ENCODE measurements around the gene EHF.

EHF gene

DNA sequence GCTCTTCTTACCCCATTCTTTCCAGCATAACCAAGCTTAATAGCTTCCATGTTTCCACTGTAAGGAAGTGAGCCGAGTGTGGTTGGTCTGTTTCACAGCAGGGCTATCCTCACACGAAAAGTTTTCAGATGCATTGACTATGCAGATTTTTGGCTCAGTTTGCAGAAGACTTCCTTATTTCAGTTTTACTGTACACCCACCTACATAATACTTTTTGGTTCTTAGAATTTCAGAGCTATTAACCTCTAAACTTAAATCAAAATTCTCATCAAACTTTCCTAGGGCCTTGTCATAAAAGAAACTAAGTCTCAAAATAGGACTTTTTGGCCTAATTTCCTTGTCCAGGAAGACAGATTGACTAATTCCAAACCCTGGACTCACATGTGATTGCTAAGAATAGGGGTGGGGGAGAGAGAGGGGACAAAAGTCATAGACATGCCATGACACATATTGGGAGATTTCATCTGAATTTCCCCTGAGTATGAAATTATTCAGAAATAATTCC lies 7.3 kb upstream of the EHF start:
- TF ChIP-seq, protein P1, sequence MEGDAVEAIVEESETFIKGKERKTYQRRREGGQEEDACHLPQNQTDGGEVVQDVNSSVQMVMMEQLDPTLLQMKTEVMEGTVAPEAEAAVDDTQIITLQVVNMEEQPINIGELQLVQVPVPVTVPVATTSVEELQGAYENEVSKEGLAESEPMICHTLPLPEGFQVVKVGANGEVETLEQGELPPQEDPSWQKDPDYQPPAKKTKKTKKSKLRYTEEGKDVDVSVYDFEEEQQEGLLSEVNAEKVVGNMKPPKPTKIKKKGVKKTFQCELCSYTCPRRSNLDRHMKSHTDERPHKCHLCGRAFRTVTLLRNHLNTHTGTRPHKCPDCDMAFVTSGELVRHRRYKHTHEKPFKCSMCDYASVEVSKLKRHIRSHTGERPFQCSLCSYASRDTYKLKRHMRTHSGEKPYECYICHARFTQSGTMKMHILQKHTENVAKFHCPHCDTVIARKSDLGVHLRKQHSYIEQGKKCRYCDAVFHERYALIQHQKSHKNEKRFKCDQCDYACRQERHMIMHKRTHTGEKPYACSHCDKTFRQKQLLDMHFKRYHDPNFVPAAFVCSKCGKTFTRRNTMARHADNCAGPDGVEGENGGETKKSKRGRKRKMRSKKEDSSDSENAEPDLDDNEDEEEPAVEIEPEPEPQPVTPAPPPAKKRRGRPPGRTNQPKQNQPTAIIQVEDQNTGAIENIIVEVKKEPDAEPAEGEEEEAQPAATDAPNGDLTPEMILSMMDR (IDR thresholded peaks at IDR 0.05; ENCODE audit: low read depth, low read length, poor library complexity, severe bottlenecking) = no peak
- no peak for TF ChIP-seq EZH2phosphoT487 (IDR thresholded peaks at IDR 0.05; ENCODE audit: borderline replicate concordance, low read length)
- no peaks in the 10 kb centered on the region for H3K4me1 ChIP-seq (ENCODE audit: control insufficient read depth, low read length)
- no peak overlapping the region for H3K4me3 ChIP-seq (ENCODE audit: low read length)
- H3K9me3 ChIP-seq (ENCODE audit: control insufficient read depth, insufficient read depth, low read length) = no peaks in the 10 kb centered on the region
- H3F3A ChIP-seq (ENCODE audit: control insufficient read depth, insufficient read depth) = no peaks in the 10 kb centered on the region
- peaks cover 7% of the 10 kb centered on the region; the same call in 1 of the 2 replicates for H3K27me3 ChIP-seq (ENCODE audit: control insufficient read depth, low read length)
- no peaks in the 10 kb centered on the region for H3K79me2 ChIP-seq (ENCODE audit: control insufficient read depth, low read length)
- H4K20me1 ChIP-seq (ENCODE audit: control insufficient read depth, insufficient read depth, low read depth, low read length) = no peaks in the 10 kb centered on the region
- H3K9me2 ChIP-seq (replicated peaks; ENCODE audit: control insufficient read depth, low read length) = no peaks in the 10 kb centered on the region
- no peaks in the 10 kb centered on the region for H3K36me3 ChIP-seq (ENCODE audit: control insufficient read depth, low read length)
- H3K27ac ChIP-seq (ENCODE audit: low read depth, low read length) = no peak overlapping the region
- no peak overlapping the region for H3K4me2 ChIP-seq (ENCODE audit: low read length)

DNA sequence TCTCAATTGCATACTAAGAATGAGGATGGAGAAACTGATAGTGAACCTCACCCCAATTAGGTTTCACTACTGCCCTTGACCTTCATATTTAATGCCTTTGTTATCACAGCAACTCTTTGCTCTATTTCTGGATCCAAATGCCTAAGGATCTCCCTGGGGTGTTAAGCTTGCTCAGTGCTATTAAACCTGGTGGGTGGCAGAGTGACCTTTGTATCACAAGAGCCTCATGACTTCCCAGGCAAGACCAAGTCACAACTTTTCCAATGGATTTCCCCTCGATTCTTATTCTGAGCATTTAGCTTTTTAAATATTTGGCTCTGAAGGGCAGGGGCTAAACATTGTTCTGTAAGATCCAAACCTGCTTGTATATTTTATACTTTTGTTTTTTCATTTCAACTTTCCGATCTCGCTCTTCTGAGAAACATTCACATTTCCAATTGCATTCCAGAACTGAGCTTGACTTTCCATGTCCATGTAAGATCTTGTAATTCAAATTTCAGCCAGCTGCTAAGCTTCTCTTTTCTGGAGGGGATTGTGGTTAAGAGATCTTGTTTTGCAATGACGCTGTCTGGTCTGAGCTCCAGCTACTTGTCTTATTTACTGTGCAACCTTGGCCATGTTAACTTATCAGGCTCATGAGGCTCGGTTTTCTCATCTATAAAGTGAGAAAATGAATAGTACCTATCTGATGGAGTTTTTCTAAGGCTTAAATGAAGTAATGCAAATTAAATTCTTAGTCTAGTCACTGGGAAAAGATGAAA lies 6.4 kb upstream of the EHF start:
- no peaks in the 10 kb centered on the region for H3K4me1 ChIP-seq (ENCODE audit: control insufficient read depth, low read length)
- no peaks in the 10 kb centered on the region for H3F3A ChIP-seq (ENCODE audit: control insufficient read depth, insufficient read depth)
- no peak overlapping the region for H3K27ac ChIP-seq (ENCODE audit: low read depth, low read length)
- H3K9me2 ChIP-seq (replicated peaks; ENCODE audit: control insufficient read depth, low read length) = no peaks in the 10 kb centered on the region
- no peaks in the 10 kb centered on the region for H4K20me1 ChIP-seq (ENCODE audit: control insufficient read depth, insufficient read depth, low read depth, low read length)
- no peaks in the 10 kb centered on the region for H3K79me2 ChIP-seq (ENCODE audit: control insufficient read depth, low read length)
- H3K4me2 ChIP-seq (ENCODE audit: low read length) = no peak overlapping the region
- no peak overlapping the region for H3K4me3 ChIP-seq (ENCODE audit: low read length)
- no peaks in the 10 kb centered on the region for H3K9me3 ChIP-seq (ENCODE audit: control insufficient read depth, insufficient read depth, low read length)
- H3K27me3 ChIP-seq (ENCODE audit: control insufficient read depth, low read length) = peaks cover 7% of the 10 kb centered on the region; the same call in 1 of the 2 replicates
- TF ChIP-seq EZH2phosphoT487 (IDR thresholded peaks at IDR 0.05; ENCODE audit: borderline replicate concordance, low read length) = no peak
- TF ChIP-seq, protein P1 (IDR thresholded peaks at IDR 0.05; ENCODE audit: low read depth, low read length, poor library complexity, severe bottlenecking) = no peak
- H3K36me3 ChIP-seq (ENCODE audit: control insufficient read depth, low read length) = no peaks in the 10 kb centered on the region

DNA sequence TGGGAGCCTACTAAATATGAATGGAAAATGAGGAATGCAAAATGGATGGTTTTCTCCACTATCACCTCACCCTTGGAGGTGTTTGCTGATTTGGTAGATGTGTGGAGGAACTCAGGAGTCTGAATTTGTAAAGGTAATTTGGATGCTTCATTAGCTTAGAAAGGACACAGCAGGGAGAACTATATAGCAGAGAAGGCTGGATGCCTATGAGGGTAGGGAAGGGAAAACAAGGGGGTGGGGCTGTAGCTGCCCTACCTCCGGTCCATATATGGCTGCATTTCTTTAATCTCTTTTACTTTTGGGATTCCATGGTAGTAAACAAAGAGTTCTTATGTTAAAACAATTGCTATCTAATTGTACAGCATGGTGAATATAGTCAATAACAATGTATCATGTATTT lies 4.8 kb upstream of the EHF start:
- no peak for TF ChIP-seq EZH2phosphoT487 (IDR thresholded peaks at IDR 0.05; ENCODE audit: borderline replicate concordance, low read length)
- TF ChIP-seq, protein P1 (IDR thresholded peaks at IDR 0.05; ENCODE audit: low read depth, low read length, poor library complexity, severe bottlenecking) = no peak
- Histone ChIP-seq H3K4me2 (ENCODE audit: low read length) (no peak overlapping the region), H3K27ac (ENCODE audit: low read depth, low read length) (no peak overlapping the region), H3K4me3 (ENCODE audit: low read length) (no peak overlapping the region), H4K20me1 (ENCODE audit: control insufficient read depth, insufficient read depth, low read depth, low read length) (no peaks in the 10 kb centered on the region), H3F3A (ENCODE audit: control insufficient read depth, insufficient read depth) (no peaks in the 10 kb centered on the region), H3K36me3 (ENCODE audit: control insufficient read depth, low read length) (no peaks in the 10 kb centered on the region), H3K9me2 (replicated peaks; ENCODE audit: control insufficient read depth, low read length) (no peaks in the 10 kb centered on the region), H3K27me3 (ENCODE audit: control insufficient read depth, low read length) (peaks cover 12% of the 10 kb centered on the region; the same call in 1 of the 2 replicates), H3K79me2 (ENCODE audit: control insufficient read depth, low read length) (no peaks in the 10 kb centered on the region), H3K9me3 (ENCODE audit: control insufficient read depth, insufficient read depth, low read length) (no peaks in the 10 kb centered on the region), H3K4me1 (ENCODE audit: control insufficient read depth, low read length) (no peaks in the 10 kb centered on the region)

Data from DOHH2 (cell line).